Aorta (tissue), 5 donors: ENCODE data around the gene PPP6R1. TPM values are rescaled to one million over a fixed set of nuclear protein-coding genes. Genes with fewer than 3 reads are reported as not detected.
A peak's percentile ranks its signal among the peaks of the same experiment; 100 is the strongest.

Experiments
- ATAC-seq: fragments of 200-7000 bp; cut with Tn5 transposase; one replicate; pipeline ENCODE4 v1.9.1; 2022; ENCODE audit warnings: moderate library complexity; ENCODE audit not compliant: low FRiP score
- DNase-seq, 2 donors: peaks; one replicate each; pipeline ENCODE4 v3.0.0-alpha.2; 2020
- H3K27ac ChIP-seq, 2 donors: one replicate each; pipeline ENCODE4 v1.5.1; 2013; ENCODE audit warnings: low read length in 2 of 2, mild to moderate bottlenecking in 2 of 2, moderate library complexity in 2 of 2, control low read depth in 1 of 2, inconsistent platforms in 1 of 2, low read depth in 1 of 2
- H3K27me3 ChIP-seq, 2 donors: one replicate each; pipeline ENCODE4 v1.6.1; 2013; ENCODE audit warnings: control low read depth in 1 of 2, low read length in 1 of 2, mild to moderate bottlenecking in 1 of 2, moderate library complexity in 1 of 2; ENCODE audit not compliant: insufficient read depth in 2 of 2, control insufficient read depth in 1 of 2
- H3K36me3 ChIP-seq, 2 donors: one replicate each; pipeline ENCODE4 v1.6.1; 2013; ENCODE audit warnings: control low read depth in 1 of 2, low read length in 1 of 2, mild to moderate bottlenecking in 1 of 2; ENCODE audit not compliant: insufficient read depth in 2 of 2, control insufficient read depth in 1 of 2
- H3K4me1 ChIP-seq, 2 donors: one replicate each; pipeline ENCODE4 v1.6.1; 2013; ENCODE audit warnings: low read length in 2 of 2, control low read depth in 1 of 2, mild to moderate bottlenecking in 1 of 2, moderate library complexity in 1 of 2; ENCODE audit not compliant: insufficient read depth in 2 of 2, control insufficient read depth in 1 of 2
- H3K4me3 ChIP-seq, 2 donors: one replicate each; pipeline ENCODE4 v1.5.1; 2013; ENCODE audit warnings: low read length in 2 of 2, control low read depth in 1 of 2, mild to moderate bottlenecking in 1 of 2
- H3K9me3 ChIP-seq: one replicate; pipeline ENCODE4 v1.6.1; 2013; ENCODE audit warnings: mild to moderate bottlenecking, low read length; ENCODE audit not compliant: control insufficient read depth
- WGBS, 2 donors: extraction: QIAGEN DNeasy Blood & Tissue Kit; methylation state at CpG; one replicate each; pipeline ENCODE4 v1.1.7; 2013; 5-methylcytosine and 5-hydroxymethylcytosine counted together
- intact Hi-C, 2 donors: fragments of 100-400 bp; cut with DNase I; formaldehyde crosslinking; loops; one replicate each; pipeline versions ENCODE4 v1.14.2 to v1.15.0; 2022
- long read RNA-seq, 2 donors: library from polyadenylated mRNA; unstranded; transcript quantifications; one replicate each; pipeline ENCODE4 v2.0.0, GENCODE V29; 2020 to 2021
- polyA plus RNA-seq, 2 donors: library from polyadenylated mRNA; stranded (reverse); fragments of 200-250 nt; gene quantifications; one replicate each; pipeline ENCODE4 v1.2.3, GENCODE V29; 2013
- total RNA-seq, 2 donors: library from RNA; stranded (reverse); fragmentation: NEBNext Ultra II Directional; extraction: Animal tissue kit (Norgen Biotek cat#: 25700); gene quantifications; one replicate each; pipeline ENCODE4 v1.2.1, GENCODE V29; 2021
- donor health status: healthy with polysubstance abuse.
- donor health status: Bipolar disorder and iron deficiency.
- donor health status: DM: no; HTN: no; CAD: no.
- donor health status: DM: no; HTN: no; CAD: no.
- donor health status: DM: yes; HTN: yes; CAD: no.

PPP6R1 gene, protein sequence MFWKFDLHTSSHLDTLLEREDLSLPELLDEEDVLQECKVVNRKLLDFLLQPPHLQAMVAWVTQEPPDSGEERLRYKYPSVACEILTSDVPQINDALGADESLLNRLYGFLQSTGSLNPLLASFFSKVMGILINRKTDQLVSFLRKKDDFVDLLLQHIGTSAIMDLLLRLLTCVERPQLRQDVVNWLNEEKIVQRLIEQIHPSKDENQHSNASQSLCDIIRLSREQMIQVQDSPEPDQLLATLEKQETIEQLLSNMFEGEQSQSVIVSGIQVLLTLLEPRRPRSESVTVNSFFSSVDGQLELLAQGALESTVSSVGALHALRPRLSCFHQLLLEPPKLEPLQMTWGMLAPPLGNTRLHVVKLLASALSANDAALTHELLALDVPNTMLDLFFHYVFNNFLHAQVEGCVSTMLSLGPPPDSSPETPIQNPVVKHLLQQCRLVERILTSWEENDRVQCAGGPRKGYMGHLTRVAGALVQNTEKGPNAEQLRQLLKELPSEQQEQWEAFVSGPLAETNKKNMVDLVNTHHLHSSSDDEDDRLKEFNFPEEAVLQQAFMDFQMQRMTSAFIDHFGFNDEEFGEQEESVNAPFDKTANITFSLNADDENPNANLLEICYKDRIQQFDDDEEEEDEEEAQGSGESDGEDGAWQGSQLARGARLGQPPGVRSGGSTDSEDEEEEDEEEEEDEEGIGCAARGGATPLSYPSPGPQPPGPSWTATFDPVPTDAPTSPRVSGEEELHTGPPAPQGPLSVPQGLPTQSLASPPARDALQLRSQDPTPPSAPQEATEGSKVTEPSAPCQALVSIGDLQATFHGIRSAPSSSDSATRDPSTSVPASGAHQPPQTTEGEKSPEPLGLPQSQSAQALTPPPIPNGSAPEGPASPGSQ
- total RNA-seq, result 10 to 100 TPM; 47.9 to 55.4 TPM
- polyA plus RNA-seq, result 10 to 100 TPM; 15.2 to 25.3 TPM
- long read RNA-seq, donor 1, transcript PPP6R1-204 (7 exons, 2,389 nt), result major isoform, 7 of 43 reads
- long read RNA-seq, donor 1, partial matches to known transcripts, result 24 of 43 reads
- long read RNA-seq, donor 1, other reads (novel, unspliced or antisense), result 8 of 43 reads
- long read RNA-seq, donor 2, transcript PPP6R1-201 (24 exons, 3,961 nt), result major isoform, 28 of 51 reads
- long read RNA-seq, donor 2, partial matches to known transcripts, result 12 of 51 reads
- long read RNA-seq, donor 2, other reads (novel, unspliced or antisense), result 10 of 51 reads

DNA sequence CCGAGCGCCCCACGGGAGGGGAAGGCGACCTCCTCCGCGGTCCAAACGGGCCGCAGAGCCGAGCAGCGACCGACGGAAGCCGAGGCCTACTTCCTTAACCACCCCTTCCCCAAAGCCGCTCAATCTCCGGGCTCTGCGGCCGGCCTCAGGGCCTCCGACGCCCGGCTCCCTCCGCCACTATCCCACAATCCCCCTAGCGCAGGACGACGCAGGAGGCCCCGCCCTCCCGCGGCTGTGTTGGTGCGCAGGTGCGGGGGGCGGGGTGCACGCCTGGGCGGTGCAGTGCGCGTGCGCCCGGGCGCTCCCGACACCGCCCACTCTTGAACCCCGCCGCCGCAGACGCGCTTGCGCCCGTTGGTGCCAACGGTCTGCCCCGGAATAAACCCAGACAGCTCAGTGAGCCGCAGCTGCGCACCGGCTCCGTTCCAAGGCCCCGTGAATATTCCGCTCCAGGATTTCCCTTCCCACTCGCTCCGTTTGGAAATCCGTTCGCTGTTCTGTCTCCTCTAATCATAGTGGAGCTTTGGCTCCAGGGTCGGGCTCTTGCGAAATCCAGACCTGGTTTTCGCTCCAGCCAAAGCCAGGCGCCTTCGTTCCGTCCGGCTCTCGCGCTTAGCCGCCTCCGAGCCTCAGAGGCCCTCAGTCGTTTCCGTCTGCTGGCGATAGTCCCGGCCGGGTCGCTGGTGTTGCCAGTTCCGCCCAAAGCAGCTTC lies at the start of gene PPP6R1:
PPP6R1 (minus strand) TSS at position 190 of the 712 bp plus-strand sequence. CDS start 11,914 bp downstream, outside the sequence.
- DNase-seq, result peak; percentile 98
- intact Hi-C loops, result loop anchor here in 1 of 2 donors (1.0 kb wide), 2 partner anchors 21 to 80 kb away; partner anchors contain the start of genes HSPBP1 and KMT5C
- H3K4me3 ChIP-seq, result peak within 1 kb of the TSS; percentile 88 to 94
- H3K4me1 ChIP-seq, result no peaks in the 10 kb centered on the region
- H3K27ac ChIP-seq, result peak within 1 kb of the TSS; percentile 50
- H3K36me3 ChIP-seq, result no peaks in the 10 kb centered on the region
- peak; percentile 97 for ATAC-seq
- H3K27me3 ChIP-seq, result no peaks in the 10 kb centered on the region
- no peaks in the 10 kb centered on the region for H3K9me3 ChIP-seq
- 0 to 1% methylated on average over 71 to 76 of the region's 76 CpGs for WGBS, 2 donors

DNA sequence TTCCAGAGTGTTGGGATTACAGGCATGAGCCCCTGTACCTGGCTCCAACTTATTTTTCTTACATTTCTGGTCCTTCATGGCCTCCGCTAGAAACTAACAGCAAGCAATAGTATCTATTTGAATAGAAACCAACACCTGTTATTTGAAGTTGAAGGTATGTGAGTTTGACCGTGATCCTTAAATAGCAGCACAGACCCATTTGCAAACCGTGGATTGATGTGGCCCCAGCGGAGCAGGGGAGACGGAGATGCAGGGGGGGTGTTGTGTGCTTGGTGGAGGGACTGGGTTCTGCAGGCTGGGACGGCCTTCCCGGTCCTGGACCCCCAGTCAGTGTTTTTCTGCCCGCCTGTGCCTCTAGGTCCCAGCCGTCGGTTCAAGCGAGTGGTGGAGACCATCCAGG lies 49.5 kb upstream of the PPP6R1 start:
- intact Hi-C loops, result no loop called here
- H3K27ac ChIP-seq, result no peak overlapping the region
- H3K27me3 ChIP-seq, result no peaks in the 10 kb centered on the region
- ATAC-seq, result no peak
- no peak for DNase-seq
- H3K4me1 ChIP-seq, result no peaks in the 10 kb centered on the region
- H3K36me3 ChIP-seq, result peaks cover 0 to 2% of the 10 kb centered on the region in 2 donors
- H3K9me3 ChIP-seq, result no peaks in the 10 kb centered on the region
- H3K4me3 ChIP-seq, result no peak overlapping the region
- WGBS, 2 donors, result 95% methylated on average over 10 to 11 of the region's 11 CpGs

- Histone ChIP-seq H3K36me3 (peaks cover 0 to 2% of the 10 kb centered on the region in 2 donors), H3K4me3 (no peak overlapping the region), H3K4me1 (no peaks in the 10 kb centered on the region), H3K27ac (no peak overlapping the region), H3K9me3 (no peaks in the 10 kb centered on the region), H3K27me3 (no peaks in the 10 kb centered on the region)
- ATAC-seq (no peak), DNase-seq (no peak)
- intact Hi-C loops, result no loop called here
- WGBS, 2 donors, result 82% methylated on average over 3 of the region's 3 CpGs
These were observed 47.9 kb upstream of the PPP6R1 start for GRCh38 chr19:55306712-55307111.

DNA sequence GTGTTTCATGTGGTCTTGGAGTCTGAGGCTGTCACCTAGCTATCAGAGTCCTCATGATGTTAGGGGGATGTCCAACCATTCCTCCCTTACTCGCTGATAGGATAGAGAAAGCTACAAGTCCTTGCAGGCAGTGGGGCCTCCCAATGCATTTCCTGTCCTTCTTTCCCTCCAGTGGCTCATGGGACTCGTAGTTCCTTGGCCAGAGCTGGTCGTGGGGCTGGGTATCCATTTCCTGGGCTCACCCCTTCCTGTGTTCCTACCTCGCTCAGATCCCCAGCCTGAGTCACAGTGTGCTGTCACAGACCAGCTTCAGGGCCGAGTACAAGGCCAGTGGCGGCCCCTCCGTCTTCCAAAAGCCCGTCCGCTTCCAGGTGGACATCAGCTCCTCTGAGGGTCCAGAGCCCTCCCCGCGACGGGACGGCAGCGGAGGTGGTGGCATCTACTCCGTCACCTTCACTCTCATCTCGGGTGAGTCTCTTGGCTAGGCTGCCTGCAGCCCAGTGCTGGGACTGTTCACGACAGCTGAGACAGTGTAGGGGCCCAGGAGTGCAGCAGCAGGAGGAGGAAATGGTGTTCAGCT lies 47.3 kb upstream of the PPP6R1 start:
- 92% methylated on average over 17 of the region's 17 CpGs for WGBS, 2 donors
- intact Hi-C loops, result no loop called here
- Histone ChIP-seq H3K36me3 (peaks cover 0 to 2% of the 10 kb centered on the region in 2 donors), H3K4me3 (no peak overlapping the region), H3K4me1 (no peaks in the 10 kb centered on the region), H3K27ac (no peak overlapping the region), H3K27me3 (no peaks in the 10 kb centered on the region), H3K9me3 (no peaks in the 10 kb centered on the region)
- DNase-seq (no peak), ATAC-seq (no peak)

GRCh38 chr19:55305491-55305890 lies 46.7 kb upstream of the PPP6R1 start:
- Histone ChIP-seq H3K27me3 (no peaks in the 10 kb centered on the region), H3K4me3 (no peak overlapping the region), H3K27ac (no peak overlapping the region), H3K9me3 (no peaks in the 10 kb centered on the region), H3K36me3 (peaks cover 0 to 2% of the 10 kb centered on the region in 2 donors), H3K4me1 (no peaks in the 10 kb centered on the region)
- ATAC-seq (no peak), DNase-seq (no peak)
- 83% methylated on average over 9 of the region's 9 CpGs for WGBS, 2 donors
- intact Hi-C loops, result no loop called here

DNA sequence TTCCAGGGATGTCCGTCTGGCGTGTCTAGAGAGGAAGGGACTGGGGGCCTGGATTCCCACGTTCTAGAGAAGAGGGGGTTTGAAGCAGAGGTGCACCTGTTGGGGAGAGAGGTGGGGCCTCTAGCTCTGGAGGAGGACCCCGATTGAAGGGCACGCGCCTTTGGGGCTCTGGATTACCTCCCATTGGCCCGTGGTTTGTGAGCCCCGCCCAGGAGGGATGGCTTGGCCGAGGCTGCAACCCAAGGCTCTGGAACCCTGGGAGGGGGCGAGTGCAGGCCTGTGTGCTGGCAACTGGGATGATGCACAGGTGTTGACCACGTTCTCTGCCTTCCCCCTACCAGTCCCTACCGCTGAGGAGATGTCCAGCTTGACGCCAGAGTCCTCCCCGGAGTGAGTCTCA lies 46.2 kb upstream of the PPP6R1 start:
- intact Hi-C loops, result no loop called here

GRCh38 chr19:55304279-55304978 lies 45.6 kb upstream of the PPP6R1 start:
- no peaks in the 10 kb centered on the region for H3K9me3 ChIP-seq
- H3K27me3 ChIP-seq, result no peaks in the 10 kb centered on the region
- H3K4me1 ChIP-seq, result no peaks in the 10 kb centered on the region
- no peak overlapping the region for H3K27ac ChIP-seq
- no peak overlapping the region for H3K4me3 ChIP-seq
- peaks cover 0 to 2% of the 10 kb centered on the region in 2 donors for H3K36me3 ChIP-seq
- intact Hi-C loops, result no loop called here
- DNase-seq (peak in 1 of 2 donors; percentile 60), ATAC-seq (no peak)
- 86 to 90% methylated on average over 35 to 39 of the region's 39 CpGs for WGBS, 2 donors

More for the DNA sequence above, 46.2 kb upstream of the PPP6R1 start:
- no peaks in the 10 kb centered on the region for H3K9me3 ChIP-seq
- no peaks in the 10 kb centered on the region for H3K4me1 ChIP-seq
- H3K4me3 ChIP-seq, result no peak overlapping the region
- H3K36me3 ChIP-seq, result peaks cover 0 to 2% of the 10 kb centered on the region in 2 donors
- H3K27me3 ChIP-seq, result no peaks in the 10 kb centered on the region
- ATAC-seq (no peak), DNase-seq (peak in 1 of 2 donors; percentile 40)
- no peak overlapping the region for H3K27ac ChIP-seq
- 80 to 81% methylated on average over 14 of the region's 14 CpGs for WGBS, 2 donors
